ENCODE data around the gene PPARG. TPM values are rescaled to one million over a fixed set of nuclear protein-coding genes. Genes with fewer than 3 reads are reported as not detected.

PPARG gene
- total and polyA plus RNA-seq, 4 donors = 5.2 to 15.7 (median 7.0) TPM

DNA sequence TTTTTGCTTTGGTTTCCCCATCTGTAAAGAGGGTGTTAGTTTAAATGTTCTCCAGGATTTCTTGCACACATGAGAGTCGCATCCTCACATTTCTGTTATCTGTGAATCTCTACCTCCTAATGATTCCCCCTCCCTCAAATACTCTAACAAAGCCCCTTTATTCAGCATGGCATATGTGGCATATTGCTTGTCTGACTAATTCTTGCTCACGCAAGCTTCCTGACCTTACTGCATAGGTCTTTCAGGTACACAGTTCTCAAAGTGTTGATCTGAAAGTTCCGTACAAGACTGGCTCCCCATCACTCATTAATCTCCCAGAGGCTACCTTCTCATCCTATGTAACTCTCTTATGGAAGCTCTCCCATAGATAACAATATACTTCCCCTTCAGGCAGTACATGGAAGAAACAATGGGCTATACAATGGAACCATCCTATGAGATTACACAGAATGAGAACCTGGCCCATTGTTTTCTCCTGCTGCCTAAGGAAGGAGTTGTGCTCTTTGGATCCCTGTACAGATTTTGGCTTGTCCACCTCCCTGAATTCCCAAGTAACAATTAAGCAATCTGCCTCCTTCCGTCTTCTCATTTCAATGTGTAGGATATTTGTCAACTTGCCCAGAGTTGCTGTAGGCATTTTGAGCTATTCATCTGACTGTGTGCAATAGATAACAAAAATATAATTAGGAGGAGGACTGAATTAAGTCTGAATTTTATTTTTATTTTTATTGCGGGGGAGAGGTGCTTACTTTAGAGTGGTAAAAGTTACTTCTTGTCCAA lies 51.0 kb downstream of the PPARG start:
- WGBS = 88% methylated on average over 5 of the region's 5 CpGs
- TF ChIP-seq HNF4A (conservative IDR thresholded peaks at IDR 0.05) = no peak

DNA sequence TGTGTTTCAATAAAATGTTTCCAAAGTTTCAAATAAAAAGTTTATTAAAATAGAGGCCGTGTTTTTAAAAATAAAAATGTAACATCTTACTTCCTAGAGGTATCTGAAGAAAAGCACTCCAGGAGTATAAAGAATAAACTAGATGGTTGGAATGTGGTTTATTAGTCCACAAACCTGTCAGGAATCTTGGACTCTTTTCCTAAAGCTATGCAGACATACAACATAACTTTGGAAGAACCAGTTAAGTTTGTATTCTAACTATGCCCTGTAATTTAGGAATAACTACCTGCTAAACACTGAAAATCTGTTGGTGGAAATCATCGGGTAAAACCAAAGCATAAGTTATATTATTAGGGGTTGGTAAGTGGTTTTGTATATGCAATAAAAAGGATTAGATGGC lies 51.6 kb downstream of the PPARG start:
- no peak for DNase-seq (ENCODE audit: low spot score)
- no peak overlapping the region for H3K4me3 ChIP-seq (ENCODE audit: low read depth in 1 of 3, low read length in 3 of 3)
- WGBS = 92% methylated on average over 2 of the region's 2 CpGs

More for the DNA sequence above, 51.0 kb downstream of the PPARG start:
- no peak for DNase-seq (ENCODE audit: low spot score)
- H3K27ac ChIP-seq (ENCODE audit: low read depth in 1 of 2, low read length in 2 of 2) = no peak overlapping the region
- no peak overlapping the region for H3K4me3 ChIP-seq (ENCODE audit: low read depth in 1 of 3, low read length in 3 of 3)
- H3K9me3 ChIP-seq (ENCODE audit: control insufficient read depth in 4 of 4, low read length in 3 of 4) = no peaks in the 10 kb centered on the region
- H3K4me1 ChIP-seq (ENCODE audit: control insufficient read depth in 4 of 4, insufficient read depth in 4 of 4, low read length in 3 of 4) = peaks cover 5 to 16% (median 10%) of the 10 kb centered on the region in 4 donors
- H3K36me3 ChIP-seq (ENCODE audit: control insufficient read depth in 4 of 4, insufficient read depth in 3 of 4, low read depth in 1 of 4, low read length in 3 of 4) = no peaks in the 10 kb centered on the region
- no peaks in the 10 kb centered on the region for H3K27me3 ChIP-seq (ENCODE audit: control insufficient read depth in 4 of 4, insufficient read depth in 4 of 4, low read length in 3 of 4)
- no peak overlapping the region for H3K9ac ChIP-seq (ENCODE audit: low read depth in 1 of 2, low read length in 2 of 2)

DNA sequence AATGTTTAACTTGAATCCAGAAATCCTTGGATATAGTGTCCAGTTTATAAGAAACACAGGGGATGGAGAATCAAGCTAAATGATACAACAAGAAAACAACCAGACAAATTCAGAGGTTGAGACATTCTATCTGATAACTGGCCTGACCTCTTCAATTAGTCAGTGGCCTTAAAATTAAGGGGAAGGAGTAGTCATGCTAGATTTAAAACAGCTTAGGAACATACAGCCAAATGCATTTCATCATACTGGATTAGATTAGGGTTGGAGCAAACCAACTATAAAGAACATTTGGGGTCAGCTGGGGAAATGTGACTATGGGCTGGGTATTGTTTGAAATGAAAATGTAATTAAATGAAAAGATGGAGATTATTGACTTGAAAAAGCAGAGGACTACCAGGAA lies 53.3 kb downstream of the PPARG start:
- DNase-seq (ENCODE audit: low spot score) = no peak
- Histone ChIP-seq H3K9me3 (ENCODE audit: control insufficient read depth in 4 of 4, low read length in 3 of 4) (no peaks in the 10 kb centered on the region), H3K36me3 (ENCODE audit: control insufficient read depth in 4 of 4, insufficient read depth in 3 of 4, low read depth in 1 of 4, low read length in 3 of 4) (no peaks in the 10 kb centered on the region), H3K27ac (ENCODE audit: low read depth in 1 of 2, low read length in 2 of 2) (no peak overlapping the region), H3K27me3 (ENCODE audit: control insufficient read depth in 4 of 4, insufficient read depth in 4 of 4, low read length in 3 of 4) (no peaks in the 10 kb centered on the region), H3K9ac (ENCODE audit: low read depth in 1 of 2, low read length in 2 of 2) (no peak overlapping the region), H3K4me3 (ENCODE audit: low read depth in 1 of 3, low read length in 3 of 3) (no peak overlapping the region), H3K4me1 (ENCODE audit: control insufficient read depth in 4 of 4, insufficient read depth in 4 of 4, low read length in 3 of 4) (peaks cover 5 to 16% (median 10%) of the 10 kb centered on the region in 4 donors)
- TF ChIP-seq YY1 (IDR thresholded peaks at IDR 0.05) = no peak
- TF ChIP-seq, protein P1, sequence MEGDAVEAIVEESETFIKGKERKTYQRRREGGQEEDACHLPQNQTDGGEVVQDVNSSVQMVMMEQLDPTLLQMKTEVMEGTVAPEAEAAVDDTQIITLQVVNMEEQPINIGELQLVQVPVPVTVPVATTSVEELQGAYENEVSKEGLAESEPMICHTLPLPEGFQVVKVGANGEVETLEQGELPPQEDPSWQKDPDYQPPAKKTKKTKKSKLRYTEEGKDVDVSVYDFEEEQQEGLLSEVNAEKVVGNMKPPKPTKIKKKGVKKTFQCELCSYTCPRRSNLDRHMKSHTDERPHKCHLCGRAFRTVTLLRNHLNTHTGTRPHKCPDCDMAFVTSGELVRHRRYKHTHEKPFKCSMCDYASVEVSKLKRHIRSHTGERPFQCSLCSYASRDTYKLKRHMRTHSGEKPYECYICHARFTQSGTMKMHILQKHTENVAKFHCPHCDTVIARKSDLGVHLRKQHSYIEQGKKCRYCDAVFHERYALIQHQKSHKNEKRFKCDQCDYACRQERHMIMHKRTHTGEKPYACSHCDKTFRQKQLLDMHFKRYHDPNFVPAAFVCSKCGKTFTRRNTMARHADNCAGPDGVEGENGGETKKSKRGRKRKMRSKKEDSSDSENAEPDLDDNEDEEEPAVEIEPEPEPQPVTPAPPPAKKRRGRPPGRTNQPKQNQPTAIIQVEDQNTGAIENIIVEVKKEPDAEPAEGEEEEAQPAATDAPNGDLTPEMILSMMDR (IDR thresholded peaks at IDR 0.05; ENCODE audit: low read depth, low read length, missing input control) = no peak
- TF ChIP-seq, protein P2, sequence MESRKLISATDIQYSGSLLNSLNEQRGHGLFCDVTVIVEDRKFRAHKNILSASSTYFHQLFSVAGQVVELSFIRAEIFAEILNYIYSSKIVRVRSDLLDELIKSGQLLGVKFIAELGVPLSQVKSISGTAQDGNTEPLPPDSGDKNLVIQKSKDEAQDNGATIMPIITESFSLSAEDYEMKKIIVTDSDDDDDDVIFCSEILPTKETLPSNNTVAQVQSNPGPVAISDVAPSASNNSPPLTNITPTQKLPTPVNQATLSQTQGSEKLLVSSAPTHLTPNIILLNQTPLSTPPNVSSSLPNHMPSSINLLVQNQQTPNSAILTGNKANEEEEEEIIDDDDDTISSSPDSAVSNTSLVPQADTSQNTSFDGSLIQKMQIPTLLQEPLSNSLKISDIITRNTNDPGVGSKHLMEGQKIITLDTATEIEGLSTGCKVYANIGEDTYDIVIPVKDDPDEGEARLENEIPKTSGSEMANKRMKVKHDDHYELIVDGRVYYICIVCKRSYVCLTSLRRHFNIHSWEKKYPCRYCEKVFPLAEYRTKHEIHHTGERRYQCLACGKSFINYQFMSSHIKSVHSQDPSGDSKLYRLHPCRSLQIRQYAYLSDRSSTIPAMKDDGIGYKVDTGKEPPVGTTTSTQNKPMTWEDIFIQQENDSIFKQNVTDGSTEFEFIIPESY (IDR thresholded peaks at IDR 0.05) = no peak
- TF ChIP-seq HNF4G (IDR thresholded peaks at IDR 0.05) = no peak
- TF ChIP-seq EGR1 (IDR thresholded peaks at IDR 0.05; ENCODE audit: low read depth in 2 of 2) = no peak
- TF ChIP-seq RAD21 (IDR thresholded peaks at IDR 0.05) = no peak
- TF ChIP-seq NR2F2 (IDR thresholded peaks at IDR 0.05) = no peak
- TF ChIP-seq FOXA1 (IDR thresholded peaks at IDR 0.05) = no peak
- no peak for TF ChIP-seq SP1 (IDR thresholded peaks at IDR 0.05)
- no peak for TF ChIP-seq JUND (IDR thresholded peaks at IDR 0.05)
- TF ChIP-seq, protein P3, sequence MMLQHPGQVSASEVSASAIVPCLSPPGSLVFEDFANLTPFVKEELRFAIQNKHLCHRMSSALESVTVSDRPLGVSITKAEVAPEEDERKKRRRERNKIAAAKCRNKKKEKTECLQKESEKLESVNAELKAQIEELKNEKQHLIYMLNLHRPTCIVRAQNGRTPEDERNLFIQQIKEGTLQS (IDR thresholded peaks at IDR 0.05) = no peak

More for the DNA sequence above, 51.6 kb downstream of the PPARG start:
- no peaks in the 10 kb centered on the region for H3K9me3 ChIP-seq (ENCODE audit: control insufficient read depth in 4 of 4, low read length in 3 of 4)
- no peaks in the 10 kb centered on the region for H3K36me3 ChIP-seq (ENCODE audit: control insufficient read depth in 4 of 4, insufficient read depth in 3 of 4, low read depth in 1 of 4, low read length in 3 of 4)
- peaks cover 5 to 16% (median 10%) of the 10 kb centered on the region in 4 donors for H3K4me1 ChIP-seq (ENCODE audit: control insufficient read depth in 4 of 4, insufficient read depth in 4 of 4, low read length in 3 of 4)
- no peak for TF ChIP-seq TAF1 (conservative IDR thresholded peaks at IDR 0.05)
- TF ChIP-seq YY1 (IDR thresholded peaks at IDR 0.05) = no peak
- TF ChIP-seq FOXA2 (IDR thresholded peaks at IDR 0.05) = no peak
- no peak for TF ChIP-seq RAD21 (IDR thresholded peaks at IDR 0.05)
- TF ChIP-seq SP1 (IDR thresholded peaks at IDR 0.05) = no peak
- no peak for TF ChIP-seq NR2F2 (IDR thresholded peaks at IDR 0.05)
- TF ChIP-seq EGR1 (IDR thresholded peaks at IDR 0.05; ENCODE audit: low read depth in 2 of 2) = no peak
- TF ChIP-seq HNF4A (conservative IDR thresholded peaks at IDR 0.05) = no peak
- TF ChIP-seq, protein P4, sequence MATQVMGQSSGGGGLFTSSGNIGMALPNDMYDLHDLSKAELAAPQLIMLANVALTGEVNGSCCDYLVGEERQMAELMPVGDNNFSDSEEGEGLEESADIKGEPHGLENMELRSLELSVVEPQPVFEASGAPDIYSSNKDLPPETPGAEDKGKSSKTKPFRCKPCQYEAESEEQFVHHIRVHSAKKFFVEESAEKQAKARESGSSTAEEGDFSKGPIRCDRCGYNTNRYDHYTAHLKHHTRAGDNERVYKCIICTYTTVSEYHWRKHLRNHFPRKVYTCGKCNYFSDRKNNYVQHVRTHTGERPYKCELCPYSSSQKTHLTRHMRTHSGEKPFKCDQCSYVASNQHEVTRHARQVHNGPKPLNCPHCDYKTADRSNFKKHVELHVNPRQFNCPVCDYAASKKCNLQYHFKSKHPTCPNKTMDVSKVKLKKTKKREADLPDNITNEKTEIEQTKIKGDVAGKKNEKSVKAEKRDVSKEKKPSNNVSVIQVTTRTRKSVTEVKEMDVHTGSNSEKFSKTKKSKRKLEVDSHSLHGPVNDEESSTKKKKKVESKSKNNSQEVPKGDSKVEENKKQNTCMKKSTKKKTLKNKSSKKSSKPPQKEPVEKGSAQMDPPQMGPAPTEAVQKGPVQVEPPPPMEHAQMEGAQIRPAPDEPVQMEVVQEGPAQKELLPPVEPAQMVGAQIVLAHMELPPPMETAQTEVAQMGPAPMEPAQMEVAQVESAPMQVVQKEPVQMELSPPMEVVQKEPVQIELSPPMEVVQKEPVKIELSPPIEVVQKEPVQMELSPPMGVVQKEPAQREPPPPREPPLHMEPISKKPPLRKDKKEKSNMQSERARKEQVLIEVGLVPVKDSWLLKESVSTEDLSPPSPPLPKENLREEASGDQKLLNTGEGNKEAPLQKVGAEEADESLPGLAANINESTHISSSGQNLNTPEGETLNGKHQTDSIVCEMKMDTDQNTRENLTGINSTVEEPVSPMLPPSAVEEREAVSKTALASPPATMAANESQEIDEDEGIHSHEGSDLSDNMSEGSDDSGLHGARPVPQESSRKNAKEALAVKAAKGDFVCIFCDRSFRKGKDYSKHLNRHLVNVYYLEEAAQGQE (IDR thresholded peaks at IDR 0.05) = no peak
- H3K9ac ChIP-seq (ENCODE audit: low read depth in 1 of 2, low read length in 2 of 2) = no peak overlapping the region
- no peak overlapping the region for H3K27ac ChIP-seq (ENCODE audit: low read depth in 1 of 2, low read length in 2 of 2)
- H3K27me3 ChIP-seq (ENCODE audit: control insufficient read depth in 4 of 4, insufficient read depth in 4 of 4, low read length in 3 of 4) = no peaks in the 10 kb centered on the region
